H1 (cell line): ENCODE measurements around the gene VPS13D. TPM values are rescaled to one million over a fixed set of nuclear protein-coding genes. Genes with fewer than 3 reads are reported as not detected.

Experiments
- CTCF ChIA-PET: fragments of 300-600 bp; sonication (Branson Sonifier 250); formaldehyde crosslinking; loops from one replicate; lab custom pipeline; 2021; ENCODE audit not compliant: partially characterized antibody; lab: Charles Lee
- POLR2A ChIA-PET: fragments of 300-600 bp; sonication (Branson Sonifier 250); formaldehyde crosslinking; loops from one replicate; lab custom pipeline; 2021; ENCODE audit warnings: inconsistent platforms; ENCODE audit not compliant: partially characterized antibody; lab: Charles Lee
- DNase-seq, 2 experiments: peaks; one replicate each; pipeline versions ENCODE4 v3.0.0 to v3.0.0-alpha.2; 2010 to 2022; ENCODE audit warnings: low spot score in 2 of 2, low read depth in 1 of 2, mixed read lengths in 1 of 2
- FAIRE-seq: peaks from 2 replicates; lab custom pipeline; 2011; peaks lifted over from hg19 to GRCh38; lab: Jason Lieb, UNC
- H2AFZ ChIP-seq: 2 replicates; pipeline ENCODE4 v1.8.1; 2012; ENCODE audit warnings: low read length, inconsistent platforms
- H2AK5ac ChIP-seq: 2 replicates; pipeline ENCODE4 v1.6.1; 2013; ENCODE audit warnings: low read depth, low read length
- H2BK120ac ChIP-seq: replicated peaks from 2 replicates; pipeline ENCODE3; 2013; ENCODE audit warnings: low read depth, low read length, inconsistent platforms
- H2BK12ac ChIP-seq: 2 replicates; pipeline ENCODE4 v1.6.1; 2013; ENCODE audit warnings: low read depth, low read length
- H2BK15ac ChIP-seq: 2 replicates; pipeline ENCODE4 v1.6.1; 2013; ENCODE audit warnings: low read length
- H2BK20ac ChIP-seq: 2 replicates; pipeline ENCODE4 v1.6.1; 2013; ENCODE audit warnings: low read length
- H2BK5ac ChIP-seq: 2 replicates; pipeline ENCODE4 v1.6.1; 2013; ENCODE audit warnings: low read depth, low read length
- H3K14ac ChIP-seq: 2 replicates; pipeline ENCODE4 v1.6.1; 2013; ENCODE audit warnings: inconsistent platforms; ENCODE audit not compliant: insufficient read length
- H3K18ac ChIP-seq: 2 replicates; pipeline ENCODE4 v1.6.1; 2013; ENCODE audit warnings: low read length; ENCODE audit errors: extremely low read depth
- H3K23ac ChIP-seq: 2 replicates; pipeline ENCODE4 v1.6.1; 2013; ENCODE audit warnings: inconsistent platforms; ENCODE audit not compliant: insufficient read length
- H3K23me2 ChIP-seq: 2 replicates; pipeline ENCODE4 v1.6.1; 2013; ENCODE audit warnings: low read depth, low read length
- H3K27ac ChIP-seq: 2 replicates; pipeline ENCODE4 v1.6.1; 2011; ENCODE audit warnings: low read depth, low read length, inconsistent platforms
- H3K27me3 ChIP-seq, 4 experiments: replicated peaks in 1 of 4; 1 replicate in 1 of 4; 2 replicates in 3 of 4; pipeline versions ENCODE4 v1.6.1 to v1.8.1; 2011 to 2013; ENCODE audit warnings: low read length in 3 of 4, mild to moderate bottlenecking in 3 of 4, inconsistent platforms in 2 of 4, mixed read lengths in 2 of 4, moderate library complexity in 1 of 4; ENCODE audit not compliant: control insufficient read depth in 3 of 4, insufficient read depth in 3 of 4; ENCODE audit errors: extremely low read depth in 1 of 4
- H3K36me3 ChIP-seq, 4 experiments: 2 replicates each; pipeline versions ENCODE4 v1.6.1 to v1.8.1; 2011 to 2013; ENCODE audit warnings: mild to moderate bottlenecking in 4 of 4, low read length in 3 of 4, moderate library complexity in 2 of 4, control low read depth in 1 of 4, inconsistent platforms in 1 of 4; ENCODE audit not compliant: insufficient read depth in 4 of 4, control insufficient read depth in 2 of 4
- H3K4ac ChIP-seq: replicated peaks from 2 replicates; pipeline ENCODE3; 2013; ENCODE audit warnings: low read length, low read depth, mixed read lengths, inconsistent platforms; ENCODE audit not compliant: insufficient read length
- H3K4me1 ChIP-seq, 4 experiments: replicated peaks in 1 of 4; 1 replicate in 1 of 4; 2 replicates in 3 of 4; pipeline versions ENCODE4 v1.6.1 to v1.8.1; 2011 to 2013; ENCODE audit warnings: low read length in 3 of 4, inconsistent platforms in 2 of 4, mixed read lengths in 1 of 4; ENCODE audit not compliant: insufficient read depth in 4 of 4, control insufficient read depth in 3 of 4
- H3K4me2 ChIP-seq, 2 experiments: 2 replicates each; pipeline versions ENCODE4 v1.6.1 to v1.8.1; 2011 to 2013; ENCODE audit warnings: low read depth in 2 of 2, low read length in 2 of 2, control low read depth in 1 of 2, inconsistent platforms in 1 of 2, mild to moderate bottlenecking in 1 of 2; ENCODE audit not compliant: insufficient read depth in 1 of 2
- H3K4me3 ChIP-seq, 4 experiments: fragments of 200-600, 300-600 bp in 1 of 4; sonication (generic), shearing (Covaris generic), sonication (Bioruptor Twin) in 1 of 4; 2 replicates each; pipeline versions ENCODE4 v1.5.1 to v1.8.1; 2011 to 2016; ENCODE audit warnings: low read length in 4 of 4, low read depth in 3 of 4, control low read depth in 2 of 4, inconsistent platforms in 2 of 4, mild to moderate bottlenecking in 2 of 4, mixed read lengths in 1 of 4, moderate library complexity in 1 of 4; ENCODE audit not compliant: insufficient read depth in 2 of 4; ENCODE audit errors: extremely low read depth in 1 of 4
- H3K56ac ChIP-seq: replicated peaks from 2 replicates; pipeline ENCODE3; 2013; ENCODE audit warnings: low read depth, mild to moderate bottlenecking, mixed read lengths, low read length, inconsistent platforms; ENCODE audit not compliant: insufficient read length
- H3K79me1 ChIP-seq: 2 replicates; pipeline ENCODE4 v1.6.1; 2013; ENCODE audit warnings: low read depth, low read length, control low read depth
- H3K79me2 ChIP-seq, 2 experiments: 2 replicates each; pipeline versions ENCODE4 v1.6.1 to v1.8.1; 2012 to 2013; ENCODE audit warnings: low read length in 2 of 2, mild to moderate bottlenecking in 2 of 2, inconsistent platforms in 1 of 2; ENCODE audit not compliant: insufficient read depth in 2 of 2, control insufficient read depth in 1 of 2
- H3K9ac ChIP-seq, 4 experiments: replicated peaks in 1 of 4; 1 replicate in 1 of 4; 2 replicates in 3 of 4; pipeline versions ENCODE4 v1.6.1 to v1.8.1; 2011 to 2013; ENCODE audit warnings: low read depth in 3 of 4, low read length in 3 of 4, control low read depth in 2 of 4, mild to moderate bottlenecking in 2 of 4, moderate library complexity in 2 of 4, inconsistent platforms in 1 of 4; ENCODE audit errors: extremely low read depth in 1 of 4
- H3K9me3 ChIP-seq, 2 experiments: 2 replicates each; pipeline versions ENCODE4 v1.6.1 to v1.8.1; 2012 to 2013; ENCODE audit warnings: mild to moderate bottlenecking in 2 of 2, moderate library complexity in 2 of 2, control low read depth in 1 of 2, inconsistent platforms in 1 of 2, low read depth in 1 of 2, low read length in 1 of 2, mixed read lengths in 1 of 2; ENCODE audit not compliant: insufficient read depth in 2 of 2
- H4K20me1 ChIP-seq, 2 experiments: replicated peaks in 1 of 2; 2 replicates each; pipeline versions ENCODE3 to v1.8.1; 2011 to 2013; ENCODE audit warnings: inconsistent platforms in 2 of 2, low read length in 2 of 2, mild to moderate bottlenecking in 1 of 2; ENCODE audit not compliant: insufficient read depth in 2 of 2, control insufficient read depth in 1 of 2
- H4K5ac ChIP-seq: 2 replicates; pipeline ENCODE4 v1.6.1; 2013; ENCODE audit warnings: low read length, low read depth, mixed read lengths, inconsistent platforms; ENCODE audit not compliant: insufficient read length
- H4K8ac ChIP-seq: 2 replicates; pipeline ENCODE4 v1.8.0; 2013; ENCODE audit warnings: mild to moderate bottlenecking, moderate library complexity, low read length, inconsistent platforms; ENCODE audit not compliant: insufficient read depth; ENCODE audit errors: extremely low read depth
- H4K91ac ChIP-seq: replicated peaks from 2 replicates; pipeline ENCODE3; 2013; ENCODE audit warnings: low read length, mixed read lengths, inconsistent platforms; ENCODE audit not compliant: insufficient read length
- CBX8 ChIP-seq: fragments of 300-800, 300-1000 bp; sonication (generic); IDR thresholded peaks from 2 replicates; pipeline ENCODE4 v1.7.1; 2016; ENCODE audit warnings: low read depth, low read length, borderline replicate concordance
- CHD2 ChIP-seq: IDR thresholded peaks from 2 replicates; pipeline ENCODE4 v1.6.1; 2012; ENCODE audit warnings: low read length, improper control_type of control experiment
- TAF7 ChIP-seq: optimal IDR thresholded peaks from 2 replicates; pipeline ENCODE3; 2011; ENCODE audit warnings: low read depth, mild to moderate bottlenecking, inconsistent platforms, low read length, moderate library complexity, borderline replicate concordance
- TEAD4 ChIP-seq: IDR thresholded peaks from 2 replicates; pipeline ENCODE4 v1.6.1; 2012; ENCODE audit warnings: low read depth, low read length, inconsistent platforms, mixed read lengths
- YY1 ChIP-seq: IDR thresholded peaks from 2 replicates; pipeline ENCODE4 v1.6.1; 2011; ENCODE audit warnings: low read depth, mild to moderate bottlenecking, low read length
- WGBS, 2 experiments: shearing (Covaris generic) in 1 of 2; methylation state at CpG; one replicate each; pipeline versions ENCODE4 v1.1.6 to v1.1.7; 2013 to 2015; ENCODE audit warnings: low lambda C conversion rate in 2 of 2, mixed read lengths in 2 of 2, inconsistent platforms in 1 of 2, low coverage in 1 of 2, missing lambda C conversion rate in 1 of 2; ENCODE audit not compliant: insufficient replicate concordance in 2 of 2, insufficient coverage in 1 of 2, insufficient read length in 1 of 2; ENCODE audit errors: extremely low coverage in 1 of 2, missing lambda C conversion rate in 1 of 2; 5-methylcytosine and 5-hydroxymethylcytosine counted together
- polyA plus RNA-seq, 7 experiments: library from polyadenylated mRNA; depleted of rRNA in 3 of 7; stranded (reverse) in 5 of 7; unstranded in 2 of 7; fragments of >200 nt in 5 of 7; fragments of 200-250 nt in 2 of 7; gene quantifications; 1 replicate in 5 of 7; 2 replicates in 1 of 7; 4 replicates in 1 of 7; pipeline versions ENCODE4 v1.2.1 to v1.2.3, GENCODE V29; 2011 to 2013; ENCODE audit warnings: missing spikeins in 2 of 7, mixed read lengths in 2 of 7
- total RNA-seq: library from RNA; stranded (reverse); fragmentation: NEBNext Ultra II Directional; extraction: Animal tissue kit (Norgen Biotek cat#: 25700); gene quantifications from 2 replicates; pipeline ENCODE4 v1.2.1, GENCODE V29; 2021
- TF ChIP-seq, protein P1 (sequence below): IDR thresholded peaks from 2 replicates; pipeline ENCODE4 v1.6.1; 2012; ENCODE audit warnings: inconsistent platforms

VPS13D gene
- total and polyA plus RNA-seq, 2 of the 8 experiments (the other 6 are each of a cell fraction or from before 2014, with no cell fraction given): 10.9 to 31.2 TPM

- ChIA-PET POLR2A (no interaction called here), CTCF (interaction anchor here (0.7 to 17.0 kb wide), 8 partner anchors 10 to 97 kb away, joined by 3 to 503 read pairs (median 3); no protein-coding TSS in a partner anchor)
- Histone ChIP-seq H3K9ac (no peak overlapping the region), H4K91ac (no peak overlapping the region), H2BK20ac (no peak overlapping the region), H4K8ac (no peak overlapping the region; the same call in 1 of the 2 replicates), H3K4me1 (peaks cover 3 to 11% (median 8%) of the 10 kb centered on the region in 4 experiments), H3K14ac (no peak overlapping the region), H4K20me1 (no peaks in the 10 kb centered on the region), H3K23me2 (no peaks in the 10 kb centered on the region; the same call in 1 of the 2 replicates), H3K56ac (no peak overlapping the region), H3K18ac (no peak overlapping the region; the same call in 1 of the 2 replicates), H3K4me3 (no peak overlapping the region), H3K79me2 (no peaks in the 10 kb centered on the region), H2BK15ac (0 out of 2 replicates have a peak overlapping the region, but pooled peaks have one; percentile 16), H2BK12ac (peak overlapping the region; percentile 87; the same call in 1 of the 2 replicates), H2AFZ (no peak overlapping the region), H3K4me2 (no peak overlapping the region), H3K36me3 (no peaks in the 10 kb centered on the region), H2BK5ac (0 out of 2 replicates have a peak overlapping the region, but pooled peaks have one; percentile 60), H3K27ac (no peak overlapping the region), H3K23ac (no peak overlapping the region), H3K27me3 (no peaks in the 10 kb centered on the region), H3K79me1 (no peaks in the 10 kb centered on the region), H2BK120ac (no peak overlapping the region), H3K9me3 (no peaks in the 10 kb centered on the region), H4K5ac (no peak overlapping the region), H2AK5ac (no peak overlapping the region), H3K4ac (no peak overlapping the region)
- no peak for DNase-seq
- TF ChIP-seq CHD2 (no peak), CBX8 (no peak), YY1 (no peak), TAF7 (no peak), TEAD4 (no peak)
- TF ChIP-seq, protein P1, sequence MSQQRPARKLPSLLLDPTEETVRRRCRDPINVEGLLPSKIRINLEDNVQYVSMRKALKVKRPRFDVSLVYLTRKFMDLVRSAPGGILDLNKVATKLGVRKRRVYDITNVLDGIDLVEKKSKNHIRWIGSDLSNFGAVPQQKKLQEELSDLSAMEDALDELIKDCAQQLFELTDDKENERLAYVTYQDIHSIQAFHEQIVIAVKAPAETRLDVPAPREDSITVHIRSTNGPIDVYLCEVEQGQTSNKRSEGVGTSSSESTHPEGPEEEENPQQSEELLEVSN: peak; percentile 46; the same call in 1 of the 2 replicates
- WGBS, 2 experiments: 82% methylated on average over 20 of the region's 20 CpGs; no CpG with 5 or more reads in 1 of the 2 experiments
- no peak for FAIRE-seq
These were observed 26.4 kb upstream of the VPS13D start for GRCh38 chr1:12203216-12204007.
